A673 (cell line): Measurements from ENCODE around the gene FFAR1.

Source experiments
- CTCF ChIP-seq: fragments of 300-800, 200-600 bp; sonication (generic); conservative IDR thresholded peaks from 2 replicates; pipeline ENCODE4 v1.5.1; 2017; ENCODE audit warnings: low read depth, mild to moderate bottlenecking, antibody characterized with exemption, low read length, moderate library complexity, mixed read lengths
- EZH2 ChIP-seq: fragments of 200-600 bp; sonication (generic); IDR thresholded peaks from 2 replicates; pipeline ENCODE4 v1.6.1; 2017; ENCODE audit warnings: borderline replicate concordance, low read depth, mild to moderate bottlenecking, mixed read lengths, antibody characterized with exemption, low read length; ENCODE audit not compliant: poor library complexity, severe bottlenecking

DNA sequence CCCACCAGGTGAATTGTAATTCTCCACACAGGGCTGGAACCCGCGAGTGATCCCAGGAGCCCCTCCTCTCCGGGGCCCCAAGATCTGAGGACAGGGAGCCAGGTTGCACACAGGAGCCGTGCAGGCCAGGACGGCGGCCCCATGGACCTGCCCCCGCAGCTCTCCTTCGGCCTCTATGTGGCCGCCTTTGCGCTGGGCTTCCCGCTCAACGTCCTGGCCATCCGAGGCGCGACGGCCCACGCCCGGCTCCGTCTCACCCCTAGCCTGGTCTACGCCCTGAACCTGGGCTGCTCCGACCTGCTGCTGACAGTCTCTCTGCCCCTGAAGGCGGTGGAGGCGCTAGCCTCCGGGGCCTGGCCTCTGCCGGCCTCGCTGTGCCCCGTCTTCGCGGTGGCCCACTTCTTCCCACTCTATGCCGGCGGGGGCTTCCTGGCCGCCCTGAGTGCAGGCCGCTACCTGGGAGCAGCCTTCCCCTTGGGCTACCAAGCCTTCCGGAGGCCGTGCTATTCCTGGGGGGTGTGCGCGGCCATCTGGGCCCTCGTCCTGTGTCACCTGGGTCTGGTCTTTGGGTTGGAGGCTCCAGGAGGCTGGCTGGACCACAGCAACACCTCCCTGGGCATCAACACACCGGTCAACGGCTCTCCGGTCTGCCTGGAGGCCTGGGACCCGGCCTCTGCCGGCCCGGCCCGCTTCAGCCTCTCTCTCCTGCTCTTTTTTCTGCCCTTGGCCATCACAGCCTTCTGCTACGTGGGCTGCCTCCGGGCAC is 3.9 kb downstream of the FFAR1 start:
- TF ChIP-seq CTCF (no peak), EZH2 (no peak)
